SK-N-SH treated with all-trans-retinoic acid at 6 μM for 48 hours (cell line): ENCODE results near the gene SPATA2L.
"Not testable (repeated sequence)": the region's sequence is repeated elsewhere in the genome, so short reads cannot be mapped to it uniquely, and the experiment has no call there.

Experiments
- ATAC-seq: fragments of 200-7000 bp; cut with Tn5 transposase; 3 replicates; pipeline ENCODE4 v1.9.1; 2020; ENCODE audit warnings: mild to moderate bottlenecking, moderate library complexity
- ARNTL ChIP-seq: fragments of 450-650 bp; formaldehyde crosslinking; IDR thresholded peaks from 2 replicates; pipeline ENCODE4 v1.5.0; 2020; ENCODE audit warnings: low read depth, mild to moderate bottlenecking, moderate library complexity, borderline replicate concordance
- CREB5 ChIP-seq: fragments of 250-450 bp; sonication (Bioruptor Pico); IDR thresholded peaks from 2 replicates; pipeline ENCODE4 v1.5.1; 2020; ENCODE audit warnings: low read depth, mild to moderate bottlenecking, moderate library complexity
- CSRNP3 ChIP-seq: fragments of 250-450 bp; sonication (Bioruptor Pico); IDR thresholded peaks from 2 replicates; pipeline ENCODE4 v1.5.1; 2021; ENCODE audit warnings: mild to moderate bottlenecking, moderate library complexity
- ESRRG ChIP-seq: fragments of 250-450 bp; sonication (Bioruptor Pico); IDR thresholded peaks from 2 replicates; pipeline ENCODE4 v1.6.1; 2021; ENCODE audit warnings: mild to moderate bottlenecking
- GLIS3 ChIP-seq: fragments of 250-450 bp; sonication (Bioruptor Pico); IDR thresholded peaks from 2 replicates; pipeline ENCODE4 v1.5.0; 2020; ENCODE audit warnings: mild to moderate bottlenecking, moderate library complexity
- ISL1 ChIP-seq: fragments of 250-450 bp; sonication (Bioruptor Pico); IDR thresholded peaks from 2 replicates; pipeline ENCODE4 v2.1.2; 2022; ENCODE audit warnings: mild to moderate bottlenecking, moderate library complexity
- OSR1 ChIP-seq: fragments of 250-450 bp; sonication (Bioruptor Pico); IDR thresholded peaks from 2 replicates; pipeline ENCODE4 v1.8.0; 2022; ENCODE audit warnings: moderate library complexity, mild to moderate bottlenecking, inconsistent platforms
- PATZ1 ChIP-seq: fragments of 250-450 bp; sonication (Bioruptor Pico); IDR thresholded peaks from 2 replicates; pipeline ENCODE4 v1.8.0; 2020; ENCODE audit warnings: mild to moderate bottlenecking, moderate library complexity, borderline replicate concordance
- POU6F1 ChIP-seq: fragments of 250-450 bp; sonication (Bioruptor Pico); IDR thresholded peaks from 2 replicates; pipeline ENCODE4 v1.8.0; 2021; ENCODE audit warnings: low read depth, mild to moderate bottlenecking, moderate library complexity, borderline replicate concordance
- SNAI2 ChIP-seq: fragments of 250-450 bp; sonication (Bioruptor Pico); IDR thresholded peaks from 2 replicates; pipeline ENCODE4 v1.5.0; 2020; ENCODE audit warnings: mild to moderate bottlenecking, moderate library complexity
- TCF4 ChIP-seq: fragments of 250-450 bp; sonication (Bioruptor Pico); IDR thresholded peaks from 2 replicates; pipeline ENCODE4 v1.8.0; 2021; ENCODE audit warnings: mild to moderate bottlenecking, moderate library complexity, borderline replicate concordance
- TOX ChIP-seq: fragments of 250-450 bp; sonication (Bioruptor Pico); IDR thresholded peaks from 2 replicates; pipeline ENCODE4 v1.8.0; 2021; ENCODE audit warnings: mild to moderate bottlenecking, moderate library complexity, borderline replicate concordance
- TSHZ2 ChIP-seq: fragments of 250-450 bp; sonication (Bioruptor Pico); IDR thresholded peaks from 2 replicates; pipeline ENCODE4 v1.5.0; 2020; ENCODE audit warnings: mild to moderate bottlenecking, moderate library complexity
- ZC3H10 ChIP-seq: fragments of 250-450 bp; sonication (Bioruptor Pico); IDR thresholded peaks from 2 replicates; pipeline ENCODE4 v1.5.1; 2021; ENCODE audit warnings: mild to moderate bottlenecking, moderate library complexity
- ZFP3 ChIP-seq: fragments of 250-450 bp; sonication (Bioruptor Pico); IDR thresholded peaks from 2 replicates; pipeline ENCODE4 v1.5.0; 2020; ENCODE audit warnings: mild to moderate bottlenecking, moderate library complexity
- ZFP30 ChIP-seq: fragments of 450-650 bp; formaldehyde crosslinking; IDR thresholded peaks from 2 replicates; pipeline ENCODE4 v1.5.0; 2022; ENCODE audit warnings: mild to moderate bottlenecking, moderate library complexity
- ZNF565 ChIP-seq: fragments of 450-650 bp; formaldehyde crosslinking; conservative IDR thresholded peaks from 2 replicates; pipeline ENCODE4 v1.5.0; 2020; ENCODE audit warnings: low read depth, mild to moderate bottlenecking, moderate library complexity
- ZNF70 ChIP-seq: fragments of 450-650 bp; formaldehyde crosslinking; IDR thresholded peaks from 2 replicates; pipeline ENCODE4 v1.5.0; 2020; ENCODE audit warnings: mild to moderate bottlenecking, moderate library complexity

The SPATA2L gene

GRCh38 chr16:89695875-89696669 lies 5.4 kb downstream of the SPATA2L start:
- no peak for ATAC-seq
- TF ChIP-seq POU6F1 (CRISPR knock-in tag), result no peak
- no peak for TF ChIP-seq ARNTL (CRISPR knock-in tag)
- no peak for TF ChIP-seq GLIS3 (CRISPR knock-in tag)
- no peak for TF ChIP-seq PATZ1 (CRISPR knock-in tag)
- no peak for TF ChIP-seq ESRRG (CRISPR knock-in tag)
- no peak for TF ChIP-seq TOX (CRISPR knock-in tag)
- TF ChIP-seq ZFP3 (CRISPR knock-in tag), result no peak
- no peak for TF ChIP-seq TCF4 (CRISPR knock-in tag)
- no peak for TF ChIP-seq ZFP30 (CRISPR knock-in tag)
- no peak for TF ChIP-seq TSHZ2
- TF ChIP-seq ZNF70, result no peak
- no peak for TF ChIP-seq SNAI2 (CRISPR knock-in tag)
- TF ChIP-seq OSR1 (CRISPR knock-in tag), result no peak
- no peak for TF ChIP-seq ISL1 (CRISPR knock-in tag)
- TF ChIP-seq CSRNP3 (CRISPR knock-in tag), result no peak
- no peak for TF ChIP-seq CREB5 (CRISPR knock-in tag)

GRCh38 chr16:89695086-89695874 lies 6.2 kb downstream of the SPATA2L start:
- ATAC-seq, result no peak
- TF ChIP-seq ZFP3 (CRISPR knock-in tag) (0 out of 2 replicates have a peak, but pooled peaks have one; percentile 48), TCF4 (CRISPR knock-in tag) (no peak), ZFP30 (CRISPR knock-in tag) (no peak), GLIS3 (CRISPR knock-in tag) (no peak), ZNF565 (CRISPR knock-in tag) (no peak), SNAI2 (CRISPR knock-in tag) (no peak), ZC3H10 (CRISPR knock-in tag) (no peak)

- not testable (repeated sequence) for ATAC-seq
Observed at GRCh38 chr16:89694784-89695085, 6.8 kb downstream of the SPATA2L start.
